Stimulated activated naive CD8-positive, alpha-beta T cell treated with anti-CD3 and anti-CD28 coated beads, Interleukin-15, Interleukin-2, amounts not matched to agents 100 U/mL and 50 U/mL, for 24 hours (primary cell): ENCODE measurements around the gene SLC24A3.

Experiments
- ATAC-seq: fragments of 150-1000 bp; cut with Tn5 transposase; one replicate; pipeline ENCODE4 v1.10.0; 2021
- DNase-seq: peaks from one replicate; pipeline ENCODE4 v3.0.0; 2021

Gene SLC24A3

GRCh38 chr20:19241440-19241839 lies 29.0 kb downstream of the SLC24A3 start:
- ATAC-seq (no peak), DNase-seq (no peak)

DNA sequence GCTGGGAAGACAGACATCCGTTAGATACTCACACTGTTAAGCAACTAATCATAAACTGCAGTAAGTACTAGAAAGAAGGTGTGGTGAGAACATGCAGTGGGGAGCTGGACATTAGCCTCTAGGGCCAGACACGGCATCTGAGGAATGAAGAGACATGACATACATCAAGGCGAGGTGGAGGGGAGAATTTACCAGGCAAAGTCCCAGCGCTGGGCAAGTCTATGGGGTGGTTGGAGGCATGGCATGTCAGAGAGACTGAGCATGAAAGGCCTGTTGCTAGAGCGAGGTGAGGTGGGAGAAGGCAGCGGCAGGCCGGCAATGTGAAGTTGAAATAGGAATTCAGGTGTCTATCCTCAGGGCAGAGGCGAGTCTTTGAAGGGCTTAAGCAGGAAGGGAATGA lies 31.8 kb downstream of the SLC24A3 start:
- DNase-seq (no peak), ATAC-seq (no peak)

DNA sequence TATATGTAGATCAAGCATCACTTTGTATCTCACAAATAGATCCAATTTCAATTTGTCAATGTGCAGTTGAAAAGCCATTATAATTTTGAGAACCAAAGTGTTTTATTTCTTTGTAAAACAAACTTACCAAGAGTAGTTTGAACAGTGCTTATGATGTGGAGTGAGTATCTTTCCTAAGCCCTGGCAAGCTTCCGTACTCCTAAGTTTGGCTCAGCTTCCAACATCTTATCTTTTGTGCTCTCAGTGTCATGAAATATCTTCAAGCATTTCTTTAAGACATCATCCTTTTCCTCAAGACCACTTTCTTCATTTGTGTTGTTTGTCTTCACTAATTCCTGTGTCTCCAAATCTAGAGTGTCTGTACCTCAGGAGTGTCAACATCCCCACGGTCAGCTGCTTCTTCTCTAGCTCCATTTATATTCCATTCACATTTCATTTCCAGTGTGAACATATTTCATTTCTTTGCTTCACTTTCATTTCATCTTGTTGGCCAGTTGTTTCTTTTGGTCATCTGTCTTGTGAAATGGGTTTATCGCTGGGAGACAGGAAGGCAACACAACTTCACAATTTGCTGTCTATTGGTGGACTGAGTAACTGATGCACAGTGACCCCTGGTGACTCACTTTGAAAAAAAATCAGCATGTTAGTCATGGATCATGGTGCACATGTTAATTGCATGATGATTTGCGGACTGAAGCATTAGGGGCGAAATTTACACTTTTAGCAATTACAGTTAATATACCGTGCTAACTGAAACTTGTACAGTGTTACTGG lies 36.9 kb downstream of the SLC24A3 start:
- ATAC-seq, result no peak
- DNase-seq, result no peak

- no peak for ATAC-seq
- DNase-seq, result no peak
These were observed 37.9 kb downstream of the SLC24A3 start for GRCh38 chr20:19250346-19250745.

DNA sequence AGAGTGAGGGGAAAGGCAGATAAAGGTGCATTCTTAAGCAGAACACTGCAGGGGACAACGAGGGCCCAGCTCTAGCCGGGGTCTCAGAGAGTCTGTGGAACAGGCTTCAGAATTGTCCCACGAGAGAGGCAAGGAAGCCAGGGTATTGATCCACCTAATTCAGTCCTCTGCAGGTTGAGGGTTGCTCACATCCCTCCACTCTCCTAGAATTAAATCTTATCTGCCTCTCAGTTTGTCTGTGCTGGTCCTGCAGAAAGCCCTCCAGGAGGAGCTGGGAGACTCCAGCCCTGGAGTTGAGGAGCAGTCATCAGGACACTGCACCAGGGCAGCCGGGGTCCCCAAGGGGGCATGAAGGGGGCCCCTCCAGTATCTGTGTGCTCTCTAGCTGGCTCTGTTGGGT lies 39.1 kb downstream of the SLC24A3 start:
- ATAC-seq (no peak), DNase-seq (no peak)

DNA sequence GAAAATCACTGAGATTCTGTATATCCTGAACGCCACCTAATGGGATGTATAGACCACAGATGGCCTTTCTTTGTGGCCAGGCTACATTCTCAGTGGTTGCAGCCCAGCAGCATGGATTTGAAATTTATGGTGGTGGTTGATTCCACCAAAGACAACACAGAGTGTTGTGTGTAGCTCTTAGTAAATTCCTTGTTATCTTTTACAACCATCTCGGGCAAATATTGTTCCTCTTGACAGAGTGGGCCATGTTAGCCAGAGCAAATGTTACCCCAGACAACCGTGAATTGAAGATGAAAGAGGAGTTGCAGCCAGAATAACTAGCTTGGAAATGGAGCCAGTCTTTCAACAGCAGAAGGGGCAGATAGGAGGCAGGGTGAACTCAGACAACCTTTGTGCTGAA lies 39.5 kb downstream of the SLC24A3 start:
- ATAC-seq, result no peak
- DNase-seq, result no peak

DNA sequence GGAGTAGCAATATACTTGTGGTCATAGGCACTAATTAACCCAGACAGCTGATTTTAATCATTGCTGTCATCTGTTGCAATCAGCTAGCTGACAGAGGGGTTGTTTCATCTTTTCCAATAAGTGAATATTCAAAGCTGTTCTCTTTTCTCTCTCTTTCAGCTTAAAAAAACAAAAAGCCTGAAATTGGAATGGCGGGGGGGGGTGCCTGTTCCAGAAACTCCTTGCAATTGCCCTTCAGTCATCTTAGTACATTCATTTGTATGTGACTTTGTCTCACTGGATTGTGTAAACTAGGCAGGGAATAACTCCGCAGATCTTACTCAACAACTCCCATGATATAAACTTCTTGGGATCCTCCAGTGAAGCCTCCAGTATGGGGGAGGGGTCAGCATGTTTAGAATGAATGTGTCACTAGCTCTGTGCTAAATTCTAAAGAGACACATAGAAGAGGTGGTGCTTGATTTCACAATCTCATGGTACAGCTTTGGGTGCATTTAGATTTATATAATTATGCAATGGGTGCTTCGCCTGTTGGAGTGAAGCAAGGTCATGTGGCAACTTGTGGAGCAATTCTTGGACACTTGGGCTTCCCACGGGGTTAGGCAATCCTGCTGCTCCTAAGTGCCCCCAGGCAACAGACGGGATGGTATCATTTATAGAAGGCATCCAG lies 40.1 kb downstream of the SLC24A3 start:
- ATAC-seq (no peak), DNase-seq (no peak)

- no peak for DNase-seq
These were observed 40.9 kb downstream of the SLC24A3 start for GRCh38 chr20:19253316-19253715.

GRCh38 chr20:19253916-19254820 lies 41.7 kb downstream of the SLC24A3 start:
- DNase-seq, result no peak
- ATAC-seq, result no peak

More at GRCh38 chr20:19253316-19253715, 40.9 kb downstream of the SLC24A3 start:
- no peak for ATAC-seq

DNA sequence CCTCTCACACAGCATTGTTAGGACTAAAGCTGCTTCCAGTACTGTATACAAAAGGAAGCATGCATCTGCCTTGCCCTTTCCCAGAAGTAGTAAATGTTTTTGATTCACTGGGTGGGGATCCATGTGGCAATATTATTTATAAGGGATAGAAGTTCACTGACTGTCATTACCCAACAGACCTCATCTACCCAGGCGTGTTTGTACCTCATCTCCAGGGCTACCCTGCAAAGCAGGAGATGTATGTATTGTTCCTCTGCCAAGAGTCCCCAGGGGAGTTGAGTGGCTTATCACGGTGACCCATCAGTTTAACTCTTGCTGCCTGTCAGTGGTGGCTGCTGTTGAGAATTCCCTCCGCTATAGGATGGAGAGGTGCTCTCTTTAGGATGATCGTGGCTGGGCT lies 42.5 kb downstream of the SLC24A3 start:
- ATAC-seq (no peak), DNase-seq (no peak)

- DNase-seq, result no peak
These were observed 43.6 kb downstream of the SLC24A3 start for GRCh38 chr20:19256085-19256484.

DNA sequence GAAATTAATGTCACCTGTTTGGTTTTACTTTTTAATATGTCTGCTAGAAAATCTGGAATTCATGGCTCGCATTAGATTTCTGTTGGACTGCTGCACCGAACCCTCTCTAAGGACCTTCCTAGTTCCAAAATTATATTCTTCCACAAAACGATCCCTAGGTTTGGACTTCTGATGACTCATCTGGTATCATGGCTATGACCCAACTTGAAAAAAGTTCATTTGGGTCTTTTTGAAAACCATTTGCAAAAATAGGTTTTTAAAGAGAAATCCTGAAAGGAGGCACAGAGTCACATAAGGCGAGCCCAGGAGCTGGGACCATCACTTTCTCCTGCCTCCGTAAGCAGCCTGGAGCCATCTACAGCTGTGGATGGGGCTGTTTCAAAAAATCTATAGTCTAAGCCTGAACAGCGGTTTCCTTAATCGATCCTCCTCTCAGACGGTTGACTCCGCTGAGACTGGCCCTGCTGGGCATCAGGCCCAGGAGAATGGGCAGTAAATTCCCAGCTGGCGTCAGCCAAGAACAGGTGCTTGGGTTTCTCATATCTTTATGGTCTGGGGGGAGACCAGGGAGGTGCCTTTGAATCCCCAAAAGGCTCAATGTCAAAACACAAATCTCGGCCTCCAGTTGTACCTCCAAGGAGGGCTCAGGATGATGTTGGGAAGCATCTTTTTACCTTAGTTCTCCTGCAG lies 44.6 kb downstream of the SLC24A3 start:
- no peak for DNase-seq
- ATAC-seq, result no peak

More at GRCh38 chr20:19256085-19256484, 43.6 kb downstream of the SLC24A3 start:
- no peak for ATAC-seq

DNA sequence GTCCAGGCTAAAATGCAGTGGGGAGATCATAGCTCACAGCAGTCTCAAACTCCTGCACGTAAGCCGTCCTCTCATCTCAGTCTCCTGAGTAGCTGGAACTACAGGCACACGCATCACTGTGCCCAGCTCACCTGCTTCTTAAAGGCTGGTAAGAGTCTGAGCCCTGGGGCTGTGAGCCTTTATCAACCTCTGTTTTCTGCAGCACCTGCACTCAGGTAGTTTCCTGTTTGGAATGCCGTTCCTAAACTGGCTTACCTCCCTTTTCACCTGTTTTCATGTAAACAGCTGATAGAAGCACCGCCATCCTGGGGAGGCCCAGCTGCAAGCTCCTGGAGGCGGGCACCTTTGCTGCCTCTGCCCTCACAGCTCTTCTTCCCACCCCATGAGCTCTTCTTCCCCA lies 45.4 kb downstream of the SLC24A3 start:
- ATAC-seq (no peak), DNase-seq (no peak)

- DNase-seq, result no peak
- no peak for ATAC-seq
These were observed 46.7 kb downstream of the SLC24A3 start for GRCh38 chr20:19259141-19259591.

DNA sequence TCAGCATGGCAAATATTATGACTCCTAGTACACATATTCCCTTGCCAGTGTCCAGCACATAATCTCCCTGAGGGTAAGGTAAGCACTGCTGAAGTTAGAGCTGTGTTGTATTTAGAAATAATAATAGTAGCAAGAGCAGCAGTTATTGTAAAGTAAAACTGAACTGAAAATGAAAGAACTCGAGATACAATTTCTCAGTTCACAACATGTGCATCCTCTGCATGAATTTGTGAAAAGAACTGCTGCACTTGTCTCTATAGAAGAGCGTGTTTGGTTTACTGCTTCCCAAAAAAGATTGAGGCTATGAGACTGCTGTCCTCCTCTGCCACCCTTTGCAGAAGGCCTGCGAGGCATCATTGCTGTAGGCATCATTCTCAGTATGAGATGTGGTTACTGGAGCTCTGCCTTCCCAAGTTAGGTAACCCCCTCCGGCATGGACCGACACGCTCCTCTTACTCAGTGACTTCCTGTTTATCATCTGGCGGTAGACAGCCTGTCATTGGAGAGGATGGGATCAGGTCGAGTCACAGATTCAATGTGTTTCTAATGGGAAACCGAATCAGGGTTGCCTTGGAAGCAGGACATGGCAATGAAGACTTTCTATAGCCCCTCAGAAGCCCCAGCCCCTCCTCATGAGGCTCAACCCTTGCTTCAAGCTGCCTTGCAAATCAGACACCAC lies 48.1 kb downstream of the SLC24A3 start:
- no peak for ATAC-seq
- no peak for DNase-seq

DNA sequence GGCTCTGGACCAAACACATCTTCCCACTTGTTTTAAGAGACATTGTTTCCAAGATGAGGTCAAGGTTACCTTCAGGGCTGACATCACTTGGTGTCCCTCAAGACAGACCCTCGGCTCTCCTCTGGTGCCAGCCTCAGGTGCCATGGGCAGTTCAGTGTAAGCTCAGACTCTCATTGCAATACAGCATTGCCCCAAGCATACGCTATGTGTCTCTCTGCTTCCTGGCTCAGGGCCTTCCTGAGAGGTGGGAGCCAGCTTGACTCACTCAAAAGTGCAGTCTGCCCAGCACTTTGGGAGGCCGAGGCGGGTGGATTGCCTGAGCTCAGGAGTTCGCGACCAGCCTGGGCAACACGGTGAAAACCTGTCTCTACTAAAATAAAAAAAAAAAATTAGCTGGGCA lies 51.7 kb downstream of the SLC24A3 start:
- ATAC-seq (no peak), DNase-seq (no peak)

GRCh38 chr20:19265646-19266374 lies 53.4 kb downstream of the SLC24A3 start:
- no peak for DNase-seq
- no peak for ATAC-seq

DNA sequence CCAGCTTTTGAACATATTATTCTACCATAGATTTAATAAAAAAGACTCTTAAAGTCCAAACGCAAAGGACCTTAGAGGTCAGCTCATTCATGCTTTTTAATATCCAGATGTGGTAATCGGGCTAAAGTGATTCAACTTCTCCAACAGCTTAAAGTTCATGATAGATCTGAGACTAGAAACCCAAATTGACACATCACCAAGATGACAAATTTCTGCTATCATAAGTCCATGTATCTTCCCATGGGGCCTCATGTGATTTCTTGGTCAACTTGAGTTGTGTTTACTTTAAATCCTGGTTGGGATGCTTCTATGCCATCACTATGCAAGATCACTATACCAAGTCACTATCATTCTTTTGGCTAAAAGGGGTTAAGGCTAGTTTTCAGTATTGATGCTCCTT lies 56.0 kb downstream of the SLC24A3 start:
- DNase-seq (no peak), ATAC-seq (no peak)

DNA sequence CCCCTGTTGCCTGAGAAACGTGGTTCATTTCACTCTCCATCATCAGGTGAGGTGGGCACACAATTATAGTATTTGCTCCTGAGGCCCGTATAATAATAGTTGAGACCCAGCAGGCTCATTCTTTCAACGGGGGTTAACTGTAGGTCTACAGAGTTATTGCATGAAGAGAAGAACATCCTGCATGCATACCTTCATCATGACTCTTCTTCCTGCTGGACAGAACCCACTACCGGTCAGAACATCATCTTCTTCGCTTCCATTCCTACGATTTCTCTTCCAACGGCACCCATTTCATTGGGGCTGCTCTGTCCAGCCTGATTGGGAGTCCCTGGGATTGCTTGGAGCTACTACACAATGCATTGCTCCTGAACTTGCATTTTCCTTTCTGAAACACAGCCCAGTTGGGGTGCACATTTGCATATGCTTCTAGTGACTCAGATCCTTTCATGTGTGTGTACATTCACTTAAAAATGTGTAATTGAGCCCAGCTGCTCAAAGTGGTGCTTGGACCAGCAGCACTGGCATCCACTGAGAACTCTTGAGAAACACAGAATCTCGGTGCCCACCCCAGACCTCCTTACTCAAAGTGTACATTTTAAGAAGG lies 57.4 kb downstream of the SLC24A3 start:
- ATAC-seq, result no peak
- DNase-seq, result no peak

DNA sequence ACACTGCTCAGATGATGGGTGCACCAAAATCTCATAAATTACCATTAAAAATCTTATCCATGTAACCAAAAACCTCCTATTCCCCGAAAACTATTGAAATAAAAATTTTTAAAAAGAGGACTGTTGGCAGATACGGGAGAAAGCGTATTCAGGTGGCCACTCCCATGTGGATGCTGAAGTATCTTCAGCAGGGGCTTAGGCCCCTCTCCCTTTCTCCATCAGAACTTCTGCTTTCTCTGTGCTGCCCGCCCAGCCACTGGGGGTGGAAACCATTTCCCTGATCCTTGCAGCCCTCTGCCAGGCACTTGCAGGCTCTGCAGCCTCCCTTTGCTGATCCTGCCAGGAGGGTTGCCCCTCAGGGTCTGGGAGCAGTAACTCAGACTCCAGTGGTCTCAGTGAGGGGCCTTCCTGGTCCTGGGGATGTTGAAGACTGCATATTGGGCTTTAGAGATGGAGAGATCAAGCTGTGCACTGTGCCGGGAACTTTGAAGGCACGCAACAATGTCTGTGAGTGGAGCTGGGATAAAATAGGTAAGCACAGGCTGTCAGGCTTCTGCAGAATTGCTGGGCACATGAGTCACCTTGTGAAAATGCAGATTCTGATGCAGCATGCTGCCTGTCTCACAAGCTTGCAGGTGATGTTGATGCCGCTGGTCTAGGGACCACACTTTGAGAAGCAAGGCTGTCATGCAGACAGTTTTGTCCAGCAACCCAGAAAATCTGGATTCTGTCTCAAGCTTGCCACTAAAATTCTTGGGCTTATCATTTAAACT lies 59.6 kb downstream of the SLC24A3 start:
- ATAC-seq (no peak), DNase-seq (no peak)
